MV-4-11 (cell line): ENCODE data around the gene PRADC1.

ENCODE experiments used
- DNase-seq: peaks from one replicate; lab custom pipeline; 2025; lab: John Stamatoyannopoulos, UW

PRADC1 gene

GRCh38 chr2:73258913-73259215 is 25.8 kb upstream of the PRADC1 start:
- no peak for DNase-seq

GRCh38 chr2:73258186-73258912 is 25.3 kb upstream of the PRADC1 start:
- DNase-seq, result no peak

GRCh38 chr2:73257425-73258125 is 24.5 kb upstream of the PRADC1 start:
- DNase-seq, result peak; percentile 77

- DNase-seq, result no peak
Measured at GRCh38 chr2:73257021-73257420, 24.0 kb upstream of the PRADC1 start.

GRCh38 chr2:73256618-73256922 is 23.5 kb upstream of the PRADC1 start:
- DNase-seq, result no peak

- no peak for DNase-seq
Measured at GRCh38 chr2:73255907-73256617, 23.0 kb upstream of the PRADC1 start.

- DNase-seq, result no peak
Measured at GRCh38 chr2:73255007-73255644, 22.1 kb upstream of the PRADC1 start.

- DNase-seq, result no peak
Measured at GRCh38 chr2:73254343-73255006, 21.4 kb upstream of the PRADC1 start.

- peak; percentile 68 for DNase-seq
Measured at GRCh38 chr2:73253901-73254300, 20.9 kb upstream of the PRADC1 start.

- peak; percentile 12 for DNase-seq
Measured at GRCh38 chr2:73253400-73253799, 20.4 kb upstream of the PRADC1 start.

- DNase-seq, result no peak
Measured at GRCh38 chr2:73252238-73253027, 19.4 kb upstream of the PRADC1 start.

GRCh38 chr2:73250872-73251846 is 18.1 kb upstream of the PRADC1 start:
- no peak for DNase-seq

- DNase-seq, result no peak
Measured at GRCh38 chr2:73249636-73250035, 16.6 kb upstream of the PRADC1 start.

- DNase-seq, result no peak
Measured at GRCh38 chr2:73246850-73247249, 13.8 kb upstream of the PRADC1 start.

- DNase-seq, result no peak
Measured at GRCh38 chr2:73244580-73244979, 11.5 kb upstream of the PRADC1 start.

- DNase-seq, result no peak
Measured at GRCh38 chr2:73243884-73244570, 11.0 kb upstream of the PRADC1 start.

- DNase-seq, result no peak
Measured at GRCh38 chr2:73239776-73240175, 6.7 kb upstream of the PRADC1 start.

GRCh38 chr2:73238976-73239375 is 5.9 kb upstream of the PRADC1 start:
- no peak for DNase-seq

GRCh38 chr2:73238149-73238548 is 5.1 kb upstream of the PRADC1 start:
- no peak for DNase-seq

GRCh38 chr2:73237168-73237567 is 4.1 kb upstream of the PRADC1 start:
- no peak for DNase-seq
